H1 (cell line): ENCODE measurements around the gene UBAC1. TPM values are rescaled to one million over a fixed set of nuclear protein-coding genes. Genes with fewer than 3 reads are reported as not detected.

Source experiments
- CTCF ChIA-PET: fragments of 300-600 bp; sonication (Branson Sonifier 250); formaldehyde crosslinking; loops from one replicate; lab custom pipeline; 2021; ENCODE audit not compliant: partially characterized antibody; lab: Charles Lee
- POLR2A ChIA-PET: fragments of 300-600 bp; sonication (Branson Sonifier 250); formaldehyde crosslinking; loops from one replicate; lab custom pipeline; 2021; ENCODE audit warnings: inconsistent platforms; ENCODE audit not compliant: partially characterized antibody; lab: Charles Lee
- DNase-seq, 2 experiments: peaks; one replicate each; pipeline versions ENCODE4 v3.0.0 to v3.0.0-alpha.2; 2010 to 2022; ENCODE audit warnings: low spot score in 2 of 2, low read depth in 1 of 2, mixed read lengths in 1 of 2
- FAIRE-seq: peaks from 2 replicates; lab custom pipeline; 2011; peaks lifted over from hg19 to GRCh38; lab: Jason Lieb, UNC
- H2AFZ ChIP-seq: 2 replicates; pipeline ENCODE4 v1.8.1; 2012; ENCODE audit warnings: low read length, inconsistent platforms
- H2AK5ac ChIP-seq: 2 replicates; pipeline ENCODE4 v1.6.1; 2013; ENCODE audit warnings: low read depth, low read length
- H2BK120ac ChIP-seq: replicated peaks from 2 replicates; pipeline ENCODE3; 2013; ENCODE audit warnings: low read depth, low read length, inconsistent platforms
- H2BK12ac ChIP-seq: 2 replicates; pipeline ENCODE4 v1.6.1; 2013; ENCODE audit warnings: low read depth, low read length
- H2BK15ac ChIP-seq: 2 replicates; pipeline ENCODE4 v1.6.1; 2013; ENCODE audit warnings: low read length
- H2BK20ac ChIP-seq: 2 replicates; pipeline ENCODE4 v1.6.1; 2013; ENCODE audit warnings: low read length
- H2BK5ac ChIP-seq: 2 replicates; pipeline ENCODE4 v1.6.1; 2013; ENCODE audit warnings: low read depth, low read length
- H3K14ac ChIP-seq: 2 replicates; pipeline ENCODE4 v1.6.1; 2013; ENCODE audit warnings: inconsistent platforms; ENCODE audit not compliant: insufficient read length
- H3K18ac ChIP-seq: 2 replicates; pipeline ENCODE4 v1.6.1; 2013; ENCODE audit warnings: low read length; ENCODE audit errors: extremely low read depth
- H3K23ac ChIP-seq: 2 replicates; pipeline ENCODE4 v1.6.1; 2013; ENCODE audit warnings: inconsistent platforms; ENCODE audit not compliant: insufficient read length
- H3K23me2 ChIP-seq: 2 replicates; pipeline ENCODE4 v1.6.1; 2013; ENCODE audit warnings: low read depth, low read length
- H3K27ac ChIP-seq: 2 replicates; pipeline ENCODE4 v1.6.1; 2011; ENCODE audit warnings: low read depth, low read length, inconsistent platforms
- H3K27me3 ChIP-seq, 4 experiments: replicated peaks in 1 of 4; 1 replicate in 1 of 4; 2 replicates in 3 of 4; pipeline versions ENCODE4 v1.6.1 to v1.8.1; 2011 to 2013; ENCODE audit warnings: low read length in 3 of 4, mild to moderate bottlenecking in 3 of 4, inconsistent platforms in 2 of 4, mixed read lengths in 2 of 4, moderate library complexity in 1 of 4; ENCODE audit not compliant: control insufficient read depth in 3 of 4, insufficient read depth in 3 of 4; ENCODE audit errors: extremely low read depth in 1 of 4
- H3K36me3 ChIP-seq, 4 experiments: 2 replicates each; pipeline versions ENCODE4 v1.6.1 to v1.8.1; 2011 to 2013; ENCODE audit warnings: mild to moderate bottlenecking in 4 of 4, low read length in 3 of 4, moderate library complexity in 2 of 4, control low read depth in 1 of 4, inconsistent platforms in 1 of 4; ENCODE audit not compliant: insufficient read depth in 4 of 4, control insufficient read depth in 2 of 4
- H3K4ac ChIP-seq: replicated peaks from 2 replicates; pipeline ENCODE3; 2013; ENCODE audit warnings: low read length, low read depth, mixed read lengths, inconsistent platforms; ENCODE audit not compliant: insufficient read length
- H3K4me1 ChIP-seq, 4 experiments: replicated peaks in 1 of 4; 1 replicate in 1 of 4; 2 replicates in 3 of 4; pipeline versions ENCODE4 v1.6.1 to v1.8.1; 2011 to 2013; ENCODE audit warnings: low read length in 3 of 4, inconsistent platforms in 2 of 4, mixed read lengths in 1 of 4; ENCODE audit not compliant: insufficient read depth in 4 of 4, control insufficient read depth in 3 of 4
- H3K4me2 ChIP-seq, 2 experiments: 2 replicates each; pipeline versions ENCODE4 v1.6.1 to v1.8.1; 2011 to 2013; ENCODE audit warnings: low read depth in 2 of 2, low read length in 2 of 2, control low read depth in 1 of 2, inconsistent platforms in 1 of 2, mild to moderate bottlenecking in 1 of 2; ENCODE audit not compliant: insufficient read depth in 1 of 2
- H3K4me3 ChIP-seq, 4 experiments: fragments of 200-600, 300-600 bp in 1 of 4; sonication (generic), shearing (Covaris generic), sonication (Bioruptor Twin) in 1 of 4; 2 replicates each; pipeline versions ENCODE4 v1.5.1 to v1.8.1; 2011 to 2016; ENCODE audit warnings: low read length in 4 of 4, low read depth in 3 of 4, control low read depth in 2 of 4, inconsistent platforms in 2 of 4, mild to moderate bottlenecking in 2 of 4, mixed read lengths in 1 of 4, moderate library complexity in 1 of 4; ENCODE audit not compliant: insufficient read depth in 2 of 4; ENCODE audit errors: extremely low read depth in 1 of 4
- H3K56ac ChIP-seq: replicated peaks from 2 replicates; pipeline ENCODE3; 2013; ENCODE audit warnings: low read depth, mild to moderate bottlenecking, mixed read lengths, low read length, inconsistent platforms; ENCODE audit not compliant: insufficient read length
- H3K79me1 ChIP-seq: 2 replicates; pipeline ENCODE4 v1.6.1; 2013; ENCODE audit warnings: low read depth, low read length, control low read depth
- H3K79me2 ChIP-seq, 2 experiments: 2 replicates each; pipeline versions ENCODE4 v1.6.1 to v1.8.1; 2012 to 2013; ENCODE audit warnings: low read length in 2 of 2, mild to moderate bottlenecking in 2 of 2, inconsistent platforms in 1 of 2; ENCODE audit not compliant: insufficient read depth in 2 of 2, control insufficient read depth in 1 of 2
- H3K9ac ChIP-seq, 4 experiments: replicated peaks in 1 of 4; 1 replicate in 1 of 4; 2 replicates in 3 of 4; pipeline versions ENCODE4 v1.6.1 to v1.8.1; 2011 to 2013; ENCODE audit warnings: low read depth in 3 of 4, low read length in 3 of 4, control low read depth in 2 of 4, mild to moderate bottlenecking in 2 of 4, moderate library complexity in 2 of 4, inconsistent platforms in 1 of 4; ENCODE audit errors: extremely low read depth in 1 of 4
- H3K9me3 ChIP-seq, 2 experiments: 2 replicates each; pipeline versions ENCODE4 v1.6.1 to v1.8.1; 2012 to 2013; ENCODE audit warnings: mild to moderate bottlenecking in 2 of 2, moderate library complexity in 2 of 2, control low read depth in 1 of 2, inconsistent platforms in 1 of 2, low read depth in 1 of 2, low read length in 1 of 2, mixed read lengths in 1 of 2; ENCODE audit not compliant: insufficient read depth in 2 of 2
- H4K20me1 ChIP-seq, 2 experiments: replicated peaks in 1 of 2; 2 replicates each; pipeline versions ENCODE3 to v1.8.1; 2011 to 2013; ENCODE audit warnings: inconsistent platforms in 2 of 2, low read length in 2 of 2, mild to moderate bottlenecking in 1 of 2; ENCODE audit not compliant: insufficient read depth in 2 of 2, control insufficient read depth in 1 of 2
- H4K5ac ChIP-seq: 2 replicates; pipeline ENCODE4 v1.6.1; 2013; ENCODE audit warnings: low read length, low read depth, mixed read lengths, inconsistent platforms; ENCODE audit not compliant: insufficient read length
- H4K8ac ChIP-seq: 2 replicates; pipeline ENCODE4 v1.8.0; 2013; ENCODE audit warnings: mild to moderate bottlenecking, moderate library complexity, low read length, inconsistent platforms; ENCODE audit not compliant: insufficient read depth; ENCODE audit errors: extremely low read depth
- H4K91ac ChIP-seq: replicated peaks from 2 replicates; pipeline ENCODE3; 2013; ENCODE audit warnings: low read length, mixed read lengths, inconsistent platforms; ENCODE audit not compliant: insufficient read length
- BCL11A ChIP-seq, 2 experiments: IDR thresholded peaks; one replicate each; pipeline ENCODE4 v1.6.1; 2011; ENCODE audit warnings: low read depth in 2 of 2, low read length in 2 of 2, mild to moderate bottlenecking in 2 of 2
- E2F6 ChIP-seq: IDR thresholded peaks from 2 replicates; pipeline ENCODE4 v1.6.1; 2012; ENCODE audit warnings: inconsistent platforms
- GABPA ChIP-seq: IDR thresholded peaks from 2 replicates; pipeline ENCODE4 v1.6.1; 2011; ENCODE audit warnings: mild to moderate bottlenecking, low read length, moderate library complexity, borderline replicate concordance; ENCODE audit not compliant: insufficient read depth
- KDM4A ChIP-seq: IDR thresholded peaks from one replicate; pipeline ENCODE4 v1.7.1; 2012; ENCODE audit warnings: low read depth, mild to moderate bottlenecking, moderate library complexity, low read length, inconsistent platforms; ENCODE audit not compliant: severe bottlenecking
- MAX ChIP-seq: IDR thresholded peaks from 2 replicates; pipeline ENCODE4 v1.6.1; 2012; ENCODE audit warnings: inconsistent platforms
- SIN3A ChIP-seq, 2 experiments: IDR thresholded peaks in 1 of 2; conservative IDR thresholded peaks in 1 of 2; 2 replicates each; pipeline ENCODE4 v1.6.1; 2011 to 2012; ENCODE audit warnings: low read length in 2 of 2, improper control_type of control experiment in 1 of 2, low read depth in 1 of 2, mild to moderate bottlenecking in 1 of 2
- SP1 ChIP-seq: IDR thresholded peaks from 2 replicates; pipeline ENCODE4 v1.6.1; 2011; ENCODE audit warnings: low read depth, low read length
- WGBS, 2 experiments: shearing (Covaris generic) in 1 of 2; methylation state at CpG; one replicate each; pipeline versions ENCODE4 v1.1.6 to v1.1.7; 2013 to 2015; ENCODE audit warnings: low lambda C conversion rate in 2 of 2, mixed read lengths in 2 of 2, inconsistent platforms in 1 of 2, low coverage in 1 of 2, missing lambda C conversion rate in 1 of 2; ENCODE audit not compliant: insufficient replicate concordance in 2 of 2, insufficient coverage in 1 of 2, insufficient read length in 1 of 2; ENCODE audit errors: extremely low coverage in 1 of 2, missing lambda C conversion rate in 1 of 2; 5-methylcytosine and 5-hydroxymethylcytosine counted together
- polyA plus RNA-seq, 7 experiments: library from polyadenylated mRNA; depleted of rRNA in 3 of 7; stranded (reverse) in 5 of 7; unstranded in 2 of 7; fragments of >200 nt in 5 of 7; fragments of 200-250 nt in 2 of 7; gene quantifications; 1 replicate in 5 of 7; 2 replicates in 1 of 7; 4 replicates in 1 of 7; pipeline versions ENCODE4 v1.2.1 to v1.2.3, GENCODE V29; 2011 to 2013; ENCODE audit warnings: missing spikeins in 2 of 7, mixed read lengths in 2 of 7
- total RNA-seq: library from RNA; stranded (reverse); fragmentation: NEBNext Ultra II Directional; extraction: Animal tissue kit (Norgen Biotek cat#: 25700); gene quantifications from 2 replicates; pipeline ENCODE4 v1.2.1, GENCODE V29; 2021

Gene UBAC1
- total and polyA plus RNA-seq, 2 of the 8 experiments (the other 6 are each of a cell fraction or from before 2014, with no cell fraction given): 59.3 to 85.2 TPM

GRCh38 chr9:135908093-135908753 is 53.0 kb downstream of the UBAC1 start:
- H3K14ac ChIP-seq: no peak overlapping the region
- no peak overlapping the region for H4K5ac ChIP-seq
- H2BK15ac ChIP-seq: no peak overlapping the region
- H4K91ac ChIP-seq: no peak overlapping the region
- H3K23ac ChIP-seq: no peak overlapping the region
- no peak overlapping the region for H2BK12ac ChIP-seq
- H4K8ac ChIP-seq: no peak overlapping the region
- peak overlapping the region; percentile 43 to 78 (median 60) for H3K4me3 ChIP-seq
- no peak overlapping the region for H3K4ac ChIP-seq
- H3K9me3 ChIP-seq: peaks cover 0 to 2% of the 10 kb centered on the region in 2 experiments; a peak in 2 of 4 replicates
- no peak overlapping the region for H2BK5ac ChIP-seq
- H2AK5ac ChIP-seq: 0 out of 2 replicates have a peak overlapping the region, but pooled peaks have one; percentile 28
- H3K27me3 ChIP-seq: peaks cover 0 to 4% (median 1%) of the 10 kb centered on the region in 4 experiments; a peak in 3 of 7 replicates
- H3K18ac ChIP-seq: no peak overlapping the region
- H3K4me2 ChIP-seq: peak overlapping the region; percentile 82
- peaks cover 0 to 14% (median 6%) of the 10 kb centered on the region in 4 experiments; a peak in 5 of 8 replicates for H3K36me3 ChIP-seq
- H3K4me1 ChIP-seq: peaks cover 6 to 14% (median 13%) of the 10 kb centered on the region in 4 experiments
- no peak overlapping the region for H2BK20ac ChIP-seq
- no peak overlapping the region for H3K27ac ChIP-seq
- peaks cover 3% of the 10 kb centered on the region for H3K23me2 ChIP-seq
- H4K20me1 ChIP-seq: peaks cover 10 to 21% of the 10 kb centered on the region in 2 experiments
- peaks cover 28 to 44% of the 10 kb centered on the region in 2 experiments for H3K79me2 ChIP-seq
- TF ChIP-seq E2F6: peak; percentile 83
- TF ChIP-seq SIN3A (conservative IDR thresholded peaks at IDR 0.05 in 1 of 2, IDR thresholded peaks at IDR 0.05 in 1 of 2; ENCODE audit: low read depth in 1 of 2, low read length in 2 of 2): 0 out of 4 replicates have a peak, but pooled peaks of 1 of the 2 experiments have one; percentile 48
- 0 out of 2 replicates have a peak, but pooled peaks have one; percentile 42 for TF ChIP-seq GABPA
- TF ChIP-seq SP1: no peak
- peak; percentile 75 for TF ChIP-seq MAX
- TF ChIP-seq KDM4A: peak; percentile 88
- TF ChIP-seq BCL11A (IDR thresholded peaks at IDR 0.05; ENCODE audit: low read depth in 2 of 2, low read length in 2 of 2): no peak
- peaks cover 12% of the 10 kb centered on the region for H3K79me1 ChIP-seq
- peak in 1 of 2 experiments; percentile 75 for DNase-seq
- no peak overlapping the region for H3K56ac ChIP-seq
- H3K9ac ChIP-seq: peak overlapping the region in 1 of 4 experiments; percentile 73; a peak in 1 of 7 replicates
- H2BK120ac ChIP-seq: no peak overlapping the region
- CTCF ChIA-PET: no interaction called here
- WGBS, 2 experiments: 30% methylated on average over 22 of the region's 42 CpGs; no CpG with 5 or more reads in 1 of the 2 experiments
- no peak overlapping the region for H2AFZ ChIP-seq
- no peak for FAIRE-seq
- POLR2A ChIA-PET: interaction anchor here (0.7 to 0.9 kb wide), 3 partner anchors 9 to 13 kb away, joined by 3 to 4 read pairs (median 3); no protein-coding TSS in a partner anchor
